OCI-LY3 (cell line): Measurements from ENCODE around the gene XPO6.

Source experiments
- CTCF ChIP-seq: fragments of 200-600, 300-600 bp; sonication (generic); IDR thresholded peaks from 2 replicates; pipeline ENCODE4 v1.5.1; 2014; ENCODE audit warnings: antibody characterized with exemption, low read length, low read depth
- EZH2phosphoT487 ChIP-seq: fragments of 200-600 bp; shearing (Covaris generic); IDR thresholded peaks from 2 replicates; pipeline ENCODE4 v1.6.1; 2018; ENCODE audit warnings: antibody characterized with exemption, mixed run types, low read depth

- TF ChIP-seq CTCF = no peak
- no peak for TF ChIP-seq EZH2phosphoT487
These were observed 49.4 kb downstream of the XPO6 start for GRCh38 chr16:28162326-28162877.
